Measurements from ENCODE around the gene NINJ1.
A peak's percentile ranks its signal among the peaks of the same experiment; 100 is the strongest.

Gene NINJ1

DNA sequence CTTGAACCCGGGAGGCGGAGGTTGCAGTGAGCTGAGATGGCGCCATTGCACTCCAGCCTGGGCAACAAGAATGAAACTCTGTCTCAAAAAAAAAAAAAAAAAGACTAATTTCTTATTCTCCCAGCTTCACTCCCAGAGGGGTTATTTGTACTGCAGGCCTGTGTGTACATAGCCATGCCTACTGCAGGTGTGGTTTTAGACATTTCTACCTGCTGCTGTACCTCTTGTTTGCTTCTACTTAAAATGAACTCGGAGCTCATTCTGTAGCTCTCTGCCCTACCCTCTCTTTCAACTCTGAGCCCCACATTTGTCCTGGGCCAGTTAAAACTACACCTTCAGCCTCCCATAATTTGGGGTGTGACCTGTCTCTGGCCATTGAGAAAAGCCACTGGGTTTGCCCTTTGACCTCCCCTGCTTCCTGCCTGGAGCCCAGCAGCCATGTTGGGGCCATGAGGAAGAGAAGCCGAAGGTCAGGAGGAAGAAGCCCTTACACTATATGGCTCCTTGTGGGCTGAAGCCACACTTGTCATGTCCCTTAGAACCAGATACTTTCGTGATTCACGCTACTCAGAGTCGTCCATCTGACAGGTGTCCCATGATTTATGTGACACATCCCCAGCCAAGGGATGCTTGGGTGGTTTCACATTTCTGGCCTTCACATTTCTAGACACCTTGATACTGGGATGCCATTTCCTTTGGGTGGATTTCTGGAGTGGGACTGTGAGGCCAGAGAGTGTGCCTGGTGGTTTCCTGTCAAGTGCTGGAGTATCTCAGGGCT, 47.4 kb downstream of the NINJ1 start:
- DNase-seq (ENCODE audit: low spot score), result no peak

DNA sequence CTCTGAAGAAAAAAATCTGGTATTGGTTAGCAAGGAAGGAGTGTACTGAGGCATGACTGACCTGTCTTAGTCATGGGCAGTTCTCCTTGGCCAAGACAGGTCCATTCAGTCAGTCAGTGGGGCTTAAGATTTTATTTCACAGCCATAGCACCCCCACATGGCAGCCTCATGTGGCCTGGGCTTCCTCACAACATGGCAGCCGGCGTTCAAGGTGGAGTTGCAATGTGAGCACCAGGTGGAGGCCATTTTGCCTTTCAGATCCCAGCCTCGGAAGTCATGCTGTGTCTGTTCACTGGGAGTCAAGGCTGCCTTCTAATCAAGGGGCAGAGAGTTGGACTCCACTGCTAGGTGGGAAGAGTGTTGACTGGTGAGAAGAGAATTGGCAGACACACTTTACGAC, 48.4 kb downstream of the NINJ1 start:
- DNase-seq (ENCODE audit: low spot score), result no peak

GRCh38 chr9:93084471-93084881, 49.6 kb downstream of the NINJ1 start:
- no peak for DNase-seq (ENCODE audit: low spot score)

- peak; percentile 68 for DNase-seq (ENCODE audit: low spot score)
These were observed 50.2 kb downstream of the NINJ1 start for GRCh38 chr9:93083592-93084470.

- no peak for DNase-seq (ENCODE audit: low spot score)
These were observed 51.1 kb downstream of the NINJ1 start for GRCh38 chr9:93082841-93083411.

DNA sequence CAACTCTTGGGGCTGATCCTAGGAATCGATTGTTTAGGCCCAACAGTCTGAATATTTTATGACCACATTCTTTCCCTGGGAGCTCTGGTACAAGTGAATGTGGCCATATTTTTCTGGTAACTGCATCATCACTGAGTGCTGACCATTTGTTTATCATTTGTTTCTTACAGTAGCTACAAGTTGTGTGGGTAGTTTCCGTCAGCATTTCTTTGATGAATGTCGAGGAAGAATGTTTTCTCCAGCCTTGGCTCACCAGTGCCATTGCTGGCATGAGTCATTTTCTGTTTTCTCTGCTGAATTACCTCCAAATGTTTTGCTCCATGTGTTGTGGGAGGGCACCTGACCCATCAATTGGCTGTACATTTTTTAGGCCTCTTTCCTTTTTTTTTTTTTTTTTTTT, 52.1 kb downstream of the NINJ1 start:
- no peak for DNase-seq (ENCODE audit: low spot score)

GRCh38 chr9:93081081-93081529, 52.9 kb downstream of the NINJ1 start:
- DNase-seq (ENCODE audit: low spot score), result no peak

GRCh38 chr9:93080406-93080805, 53.6 kb downstream of the NINJ1 start:
- no peak for DNase-seq (ENCODE audit: low spot score)

GRCh38 chr9:93079371-93079770, 54.7 kb downstream of the NINJ1 start:
- DNase-seq (ENCODE audit: low spot score), result no peak

DNA sequence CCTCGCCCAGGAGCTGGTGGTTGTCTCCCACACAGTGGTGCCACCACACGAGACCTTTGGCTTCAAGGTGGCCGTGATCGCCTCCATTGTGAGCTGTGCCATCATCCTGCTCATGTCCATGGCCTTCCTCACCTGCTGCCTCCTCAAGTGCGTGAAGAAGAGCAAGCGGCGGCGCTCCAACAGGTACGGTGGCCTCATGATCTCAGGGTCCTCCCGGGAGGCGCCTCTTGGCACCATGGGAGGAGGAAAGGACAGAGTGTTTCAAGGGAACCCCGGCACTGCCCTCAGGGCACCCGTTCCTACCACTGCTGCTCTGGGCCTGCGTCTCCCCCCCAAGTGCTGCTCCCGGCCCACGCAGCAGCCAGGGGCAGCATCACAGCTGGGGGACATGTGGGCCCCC, 56.2 kb downstream of the NINJ1 start:
- DNase-seq (ENCODE audit: low spot score), result no peak

GRCh38 chr9:93077367-93077766, 56.7 kb downstream of the NINJ1 start:
- no peak for DNase-seq (ENCODE audit: low spot score)

GRCh38 chr9:93076792-93077128, 57.3 kb downstream of the NINJ1 start:
- no peak for DNase-seq (ENCODE audit: low spot score)

GRCh38 chr9:93076101-93076791, 57.8 kb downstream of the NINJ1 start:
- no peak for DNase-seq (ENCODE audit: low spot score)

GRCh38 chr9:93072383-93072795, 61.7 kb downstream of the NINJ1 start:
- DNase-seq (ENCODE audit: low spot score), result no peak

All from activated CD4-positive, alpha-beta T cell treated with anti-CD3 and anti-CD28 coated beads, Interleukin-2, Interleukin-4, amounts not matched to agents 100 ng/mL and 50 ng/mL, durations not matched to agents 16 hours and 8 hours (primary cell).